H9 (cell line): Measurements from ENCODE around the gene UCP3. TPM values are rescaled to one million over a fixed set of nuclear protein-coding genes. Genes with fewer than 3 reads are reported as not detected.

Experiments used
- DNase-seq: peaks from one replicate; pipeline ENCODE4 v3.0.0-alpha.2; 2017
- H2AFZ ChIP-seq: one replicate; pipeline ENCODE4 v1.6.1; 2013; ENCODE audit warnings: mild to moderate bottlenecking, low read length, control low read depth, moderate library complexity
- H2AK5ac ChIP-seq: 2 replicates; pipeline ENCODE4 v1.6.1; 2013; ENCODE audit warnings: low read length, control low read depth, mixed read lengths; ENCODE audit not compliant: insufficient read length
- H2BK120ac ChIP-seq: one replicate; pipeline ENCODE4 v1.6.1; 2013; ENCODE audit warnings: low read depth, mild to moderate bottlenecking, low read length, control low read depth, inconsistent platforms; ENCODE audit not compliant: poor library complexity, severe bottlenecking
- H2BK12ac ChIP-seq: 2 replicates; pipeline ENCODE4 v1.6.1; 2013; ENCODE audit warnings: low read length, control low read depth, mixed read lengths, low read depth; ENCODE audit not compliant: insufficient read length
- H2BK15ac ChIP-seq: 2 replicates; pipeline ENCODE4 v1.6.1; 2013; ENCODE audit warnings: low read depth, low read length, control low read depth
- H2BK20ac ChIP-seq: one replicate; pipeline ENCODE4 v1.6.1; 2013; ENCODE audit warnings: low read depth, mild to moderate bottlenecking, low read length, control low read depth, inconsistent platforms; ENCODE audit not compliant: poor library complexity, severe bottlenecking
- H2BK5ac ChIP-seq: 2 replicates; pipeline ENCODE4 v1.6.1; 2013; ENCODE audit warnings: low read length, control low read depth, mixed read lengths; ENCODE audit not compliant: insufficient read length
- H3K14ac ChIP-seq: 2 replicates; pipeline ENCODE4 v1.6.1; 2013; ENCODE audit warnings: low read length, control low read depth; ENCODE audit not compliant: insufficient read depth
- H3K18ac ChIP-seq: 2 replicates; pipeline ENCODE4 v1.6.1; 2013; ENCODE audit warnings: low read depth, mild to moderate bottlenecking, mixed read lengths, low read length, control low read depth; ENCODE audit not compliant: insufficient read length
- H3K23ac ChIP-seq: 2 replicates; pipeline ENCODE4 v1.6.1; 2013; ENCODE audit warnings: low read length, control low read depth, mixed read lengths, low read depth; ENCODE audit not compliant: insufficient read length
- H3K23me2 ChIP-seq: 2 replicates; pipeline ENCODE4 v1.6.1; 2013; ENCODE audit warnings: low read depth, mild to moderate bottlenecking, mixed read lengths, low read length, control low read depth; ENCODE audit not compliant: insufficient read length, poor library complexity, severe bottlenecking
- H3K27ac ChIP-seq: 2 replicates; pipeline ENCODE4 v1.5.1; 2013; ENCODE audit warnings: low read length, control low read depth, mixed read lengths, low read depth; ENCODE audit not compliant: insufficient read length
- H3K27me3 ChIP-seq: 2 replicates; pipeline ENCODE4 v1.6.1; 2013; ENCODE audit warnings: low read length, control low read depth, inconsistent platforms; ENCODE audit not compliant: insufficient read depth
- H3K4ac ChIP-seq: 2 replicates; pipeline ENCODE4 v1.6.1; 2013; ENCODE audit warnings: low read depth, mild to moderate bottlenecking, control low read depth, inconsistent platforms, low read length, moderate library complexity
- H3K4me1 ChIP-seq: 2 replicates; pipeline ENCODE4 v1.6.1; 2013; ENCODE audit warnings: low read length, control low read depth, inconsistent platforms; ENCODE audit not compliant: insufficient read depth
- H3K4me2 ChIP-seq: 2 replicates; pipeline ENCODE4 v1.6.1; 2013; ENCODE audit warnings: low read length, control low read depth, mixed read lengths; ENCODE audit not compliant: insufficient read length, insufficient read depth
- H3K56ac ChIP-seq: 2 replicates; pipeline ENCODE4 v1.6.1; 2013; ENCODE audit warnings: low read depth, mild to moderate bottlenecking, mixed read lengths, low read length, control low read depth; ENCODE audit not compliant: insufficient read length
- H3K79me1 ChIP-seq: 2 replicates; pipeline ENCODE4 v1.6.1; 2013; ENCODE audit warnings: low read depth, mild to moderate bottlenecking, moderate library complexity, low read length, control low read depth, inconsistent platforms; ENCODE audit not compliant: insufficient read depth, poor library complexity, severe bottlenecking
- H3K79me2 ChIP-seq: 2 replicates; pipeline ENCODE4 v1.6.1; 2013; ENCODE audit warnings: low read length, control low read depth, inconsistent platforms; ENCODE audit not compliant: insufficient read depth
- H3K9ac ChIP-seq: 2 replicates; pipeline ENCODE4 v1.6.1; 2013; ENCODE audit warnings: low read length, control low read depth, mixed read lengths; ENCODE audit not compliant: insufficient read length; ENCODE audit errors: extremely low read depth
- H3K9me3 ChIP-seq: one replicate; pipeline ENCODE4 v1.6.1; 2013; ENCODE audit warnings: low read depth, low read length, inconsistent platforms; ENCODE audit not compliant: control insufficient read depth
- H3T11ph ChIP-seq: one replicate; pipeline ENCODE4 v1.6.1; 2013; ENCODE audit warnings: mild to moderate bottlenecking, low read length, control low read depth, inconsistent platforms
- H4K20me1 ChIP-seq: one replicate; pipeline ENCODE4 v1.6.1; 2013; ENCODE audit not compliant: control insufficient read depth, insufficient read length, insufficient read depth
- H4K5ac ChIP-seq: 2 replicates; pipeline ENCODE4 v1.6.1; 2013; ENCODE audit warnings: low read depth, mild to moderate bottlenecking, mixed read lengths, low read length, control low read depth; ENCODE audit not compliant: insufficient read length
- H4K8ac ChIP-seq: replicated peaks from 2 replicates; pipeline ENCODE4 v1.6.1; 2013; ENCODE audit warnings: low read length, control low read depth, mixed read lengths, low read depth; ENCODE audit not compliant: insufficient read length
- H4K91ac ChIP-seq: 2 replicates; pipeline ENCODE4 v1.6.1; 2013; ENCODE audit warnings: low read depth, mild to moderate bottlenecking, moderate library complexity, mixed read lengths, low read length, control low read depth; ENCODE audit not compliant: insufficient read length
- H3K27ac Mint-ChIP-seq, 3 experiments: 2 replicates in 2 of 3; 3 replicates in 1 of 3; pipeline ENCODE4 v1.8.0; 2020 to 2021; ENCODE audit warnings: mixed read lengths in 3 of 3, mild to moderate bottlenecking in 1 of 3, moderate library complexity in 1 of 3
- H3K27me3 Mint-ChIP-seq: 2 replicates; pipeline ENCODE4 v1.8.0; 2021; ENCODE audit warnings: low read depth, mild to moderate bottlenecking, moderate library complexity, mixed read lengths
- H3K36me3 Mint-ChIP-seq, 3 experiments: 2 replicates in 2 of 3; 3 replicates in 1 of 3; pipeline ENCODE4 v1.8.0; 2020 to 2021; ENCODE audit warnings: low read depth in 3 of 3, mixed read lengths in 3 of 3; ENCODE audit not compliant: insufficient read depth in 1 of 3
- H3K4me1 Mint-ChIP-seq, 2 experiments: 2 replicates each; pipeline ENCODE4 v1.8.0; 2020; ENCODE audit warnings: mixed read lengths in 2 of 2
- H3K4me3 Mint-ChIP-seq, 2 experiments: 2 replicates in 1 of 2; 3 replicates in 1 of 2; pipeline ENCODE4 v1.8.0; 2020 to 2021; ENCODE audit warnings: mild to moderate bottlenecking in 2 of 2, mixed read lengths in 2 of 2, moderate library complexity in 1 of 2
- H3K9me3 Mint-ChIP-seq, 2 experiments: 2 replicates in 1 of 2; 3 replicates in 1 of 2; pipeline ENCODE4 v1.8.0; 2020; ENCODE audit warnings: mild to moderate bottlenecking in 2 of 2, mixed read lengths in 2 of 2, moderate library complexity in 1 of 2
- WGBS: extraction: QIAGEN DNeasy Blood & Tissue Kit; methylation state at CpG from one replicate; pipeline ENCODE4 v1.1.7; 2013; ENCODE audit warnings: missing lambda C conversion rate, low lambda C conversion rate, mixed read lengths; ENCODE audit not compliant: insufficient read length; ENCODE audit errors: extremely low coverage; 5-methylcytosine and 5-hydroxymethylcytosine counted together
- total RNA-seq: library from RNA; stranded (reverse); gene quantifications from 2 replicates; pipeline ENCODE4 v1.2.1, GENCODE V29; 2021
- TF ChIP-seq, protein P1 (sequence below): fragments of 200-600 bp; sonication (generic); conservative IDR thresholded peaks from 3 replicates; pipeline ENCODE4 v1.8.0; 2021; ENCODE audit warnings: antibody characterized with exemption, mild to moderate bottlenecking

Gene UCP3
- total RNA-seq, 1 experiment from 2014 or later: 0.85 TPM

DNA sequence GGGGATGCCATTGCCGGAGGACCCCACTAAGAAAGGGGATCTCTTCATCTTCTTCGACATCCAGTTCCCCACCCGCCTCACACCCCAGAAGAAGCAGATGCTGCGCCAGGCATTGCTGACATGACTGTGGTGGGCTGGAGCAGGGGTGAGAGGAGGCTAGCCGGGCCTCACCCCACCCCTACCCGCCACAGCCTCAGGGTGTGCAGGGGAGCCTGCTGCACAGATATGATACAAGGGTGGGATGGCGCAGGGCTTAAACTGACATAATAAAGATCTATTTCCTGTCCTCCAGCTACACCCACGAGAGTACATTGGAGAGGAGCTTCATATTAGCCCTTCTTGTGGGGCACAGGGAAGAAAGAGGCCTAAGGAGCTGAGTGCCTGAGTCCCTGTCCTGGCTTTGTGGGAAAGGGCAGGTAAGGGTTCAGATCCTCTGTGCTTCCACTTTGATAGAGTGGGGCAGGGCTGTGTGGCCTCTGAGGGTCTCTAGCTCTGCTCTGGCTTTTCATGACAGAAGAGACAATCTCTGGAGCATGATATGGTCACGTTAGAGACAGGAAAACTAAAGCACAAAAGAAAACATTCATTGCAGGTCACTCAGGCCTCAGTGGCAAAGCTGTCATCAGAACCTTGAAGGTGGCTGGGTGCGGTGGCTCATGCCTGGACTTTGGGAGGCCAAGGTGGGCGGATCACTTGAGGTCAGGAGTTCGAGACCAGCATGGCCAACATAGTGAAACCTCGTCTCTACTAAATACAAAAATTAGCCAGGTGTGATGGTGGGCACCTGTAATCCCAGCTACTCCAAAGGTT, 38.7 kb downstream of the UCP3 start:
- Histone ChIP-seq H3K4me1 (no peaks in the 10 kb centered on the region), H2BK120ac (no peak overlapping the region), H3K4ac (no peak overlapping the region), H2AFZ (no peak overlapping the region), H3K79me1 (no peaks in the 10 kb centered on the region), H3T11ph (no peak overlapping the region), H3K14ac (no peak overlapping the region), H3K18ac (no peak overlapping the region), H4K91ac (no peak overlapping the region), H3K27me3 (no peaks in the 10 kb centered on the region), H3K27ac (no peak overlapping the region), H3K79me2 (no peaks in the 10 kb centered on the region), H3K56ac (no peak overlapping the region), H2BK20ac (no peak overlapping the region), H3K4me2 (no peak overlapping the region), H2BK12ac (no peak overlapping the region), H3K9me3 (no peaks in the 10 kb centered on the region), H2BK5ac (no peak overlapping the region), H3K9ac (no peak overlapping the region), H4K20me1 (no peaks in the 10 kb centered on the region), H3K23ac (no peak overlapping the region), H4K8ac (no peak overlapping the region), H2AK5ac (no peak overlapping the region), H4K5ac (no peak overlapping the region), H2BK15ac (no peak overlapping the region), H3K23me2 (no peaks in the 10 kb centered on the region)
- Mint-ChIP-seq H3K36me3 (peaks cover 11 to 16% (median 14%) of the 10 kb centered on the region in 3 experiments; a peak in 6 of 7 replicates), H3K4me1 (peaks cover 0 to 6% of the 10 kb centered on the region in 2 experiments; a peak in 2 of 4 replicates), H3K9me3 (no peaks in the 10 kb centered on the region), H3K27ac (no peak overlapping the region), H3K27me3 (peaks cover 2% of the 10 kb centered on the region), H3K4me3 (no peak overlapping the region)
- no peak for DNase-seq
- TF ChIP-seq, protein P1, sequence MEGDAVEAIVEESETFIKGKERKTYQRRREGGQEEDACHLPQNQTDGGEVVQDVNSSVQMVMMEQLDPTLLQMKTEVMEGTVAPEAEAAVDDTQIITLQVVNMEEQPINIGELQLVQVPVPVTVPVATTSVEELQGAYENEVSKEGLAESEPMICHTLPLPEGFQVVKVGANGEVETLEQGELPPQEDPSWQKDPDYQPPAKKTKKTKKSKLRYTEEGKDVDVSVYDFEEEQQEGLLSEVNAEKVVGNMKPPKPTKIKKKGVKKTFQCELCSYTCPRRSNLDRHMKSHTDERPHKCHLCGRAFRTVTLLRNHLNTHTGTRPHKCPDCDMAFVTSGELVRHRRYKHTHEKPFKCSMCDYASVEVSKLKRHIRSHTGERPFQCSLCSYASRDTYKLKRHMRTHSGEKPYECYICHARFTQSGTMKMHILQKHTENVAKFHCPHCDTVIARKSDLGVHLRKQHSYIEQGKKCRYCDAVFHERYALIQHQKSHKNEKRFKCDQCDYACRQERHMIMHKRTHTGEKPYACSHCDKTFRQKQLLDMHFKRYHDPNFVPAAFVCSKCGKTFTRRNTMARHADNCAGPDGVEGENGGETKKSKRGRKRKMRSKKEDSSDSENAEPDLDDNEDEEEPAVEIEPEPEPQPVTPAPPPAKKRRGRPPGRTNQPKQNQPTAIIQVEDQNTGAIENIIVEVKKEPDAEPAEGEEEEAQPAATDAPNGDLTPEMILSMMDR: no peak
- no CpG with 5 or more reads among the region's 13 CpGs for WGBS
